Ishikawa (cell line): ENCODE measurements around the gene ARSJ.

Source experiments
- CEBPB ChIP-seq: IDR thresholded peaks from 2 replicates; pipeline ENCODE4 v1.6.1; 2012
- CREB1 ChIP-seq: IDR thresholded peaks from 2 replicates; pipeline ENCODE4 v1.6.1; 2012; ENCODE audit warnings: low read depth
- EGR1 ChIP-seq: IDR thresholded peaks from 2 replicates; pipeline ENCODE4 v1.6.1; 2012
- EP300 ChIP-seq: IDR thresholded peaks from 2 replicates; pipeline ENCODE4 v1.6.1; 2012; ENCODE audit warnings: borderline replicate concordance
- MAX ChIP-seq: IDR thresholded peaks from 2 replicates; pipeline ENCODE4 v1.6.1; 2012
- NFIC ChIP-seq: IDR thresholded peaks from 2 replicates; pipeline ENCODE4 v1.6.1; 2012
- RAD21 ChIP-seq: IDR thresholded peaks from 2 replicates; pipeline ENCODE4 v1.6.1; 2012; ENCODE audit warnings: low read depth
- REST ChIP-seq: IDR thresholded peaks from 2 replicates; pipeline ENCODE4 v1.6.1; 2012; ENCODE audit warnings: low read depth, mild to moderate bottlenecking
- TAF1 ChIP-seq: IDR thresholded peaks from 2 replicates; pipeline ENCODE4 v1.6.1; 2012; ENCODE audit warnings: low read depth, mild to moderate bottlenecking
- YY1 ChIP-seq: IDR thresholded peaks from 2 replicates; pipeline ENCODE4 v1.6.1; 2012; ENCODE audit warnings: low read depth

GRCh38 chr4:114025176-114025777, 45.8 kb upstream of the ARSJ start:
- no peak for TF ChIP-seq REST
- no peak for TF ChIP-seq RAD21
- TF ChIP-seq EP300: no peak
- no peak for TF ChIP-seq EGR1
- no peak for TF ChIP-seq CREB1
- no peak for TF ChIP-seq MAX
- TF ChIP-seq CEBPB: no peak
- TF ChIP-seq TAF1: no peak
- TF ChIP-seq YY1: no peak
- TF ChIP-seq NFIC: no peak
